CD4-positive, alpha-beta T cell treated with Interleukin-4 for 4 hours (primary cell): Measurements from ENCODE around the gene NR2F6.

ENCODE experiments used
- DNase-seq: peaks from one replicate; pipeline ENCODE4 v3.0.0-alpha.2; 2020

Gene NR2F6

GRCh38 chr19:17237747-17238706 lies 7.7 kb downstream of the NR2F6 start:
- DNase-seq = no peak

DNA sequence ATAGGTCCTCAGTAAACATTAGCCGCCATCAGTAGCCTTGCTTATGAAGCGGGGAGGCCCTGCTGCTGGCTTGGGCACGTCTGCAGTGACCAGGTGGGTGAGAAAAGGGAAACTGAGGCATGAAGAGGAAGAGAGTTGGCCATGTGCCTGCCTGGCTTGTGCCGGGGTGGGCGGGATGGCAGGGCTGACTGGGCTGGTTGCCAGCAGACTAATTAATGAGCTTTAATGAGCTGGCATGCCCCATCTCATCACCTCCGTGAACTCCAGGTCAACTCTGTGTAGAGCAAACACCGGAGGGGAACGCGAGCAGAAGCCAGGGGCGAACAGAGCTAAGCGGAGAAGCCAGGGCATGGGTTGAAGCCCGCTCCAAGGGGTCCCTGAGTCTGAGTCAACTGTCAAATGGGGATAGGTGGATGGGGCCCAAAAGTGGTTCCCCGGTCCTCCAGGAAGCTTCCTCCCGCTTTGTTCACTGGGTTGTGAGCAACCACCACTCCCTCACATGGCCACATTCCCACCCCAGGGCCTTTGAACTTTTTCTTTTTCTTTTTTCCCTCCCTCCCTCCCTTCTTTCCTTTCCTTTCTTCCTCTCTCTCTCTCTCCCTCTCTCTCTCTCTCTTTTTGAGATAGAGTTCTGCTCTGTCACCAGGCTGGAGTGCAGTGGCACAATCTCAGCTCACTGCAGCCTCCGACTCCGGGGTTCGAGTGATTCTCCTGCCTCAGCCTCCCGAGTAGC lies 8.7 kb downstream of the NR2F6 start:
- DNase-seq = no peak

- no peak for DNase-seq
These were observed 9.5 kb downstream of the NR2F6 start for GRCh38 chr19:17235971-17236777.

GRCh38 chr19:17235300-17235970 lies 10.3 kb downstream of the NR2F6 start:
- DNase-seq = peak; percentile 67

DNA sequence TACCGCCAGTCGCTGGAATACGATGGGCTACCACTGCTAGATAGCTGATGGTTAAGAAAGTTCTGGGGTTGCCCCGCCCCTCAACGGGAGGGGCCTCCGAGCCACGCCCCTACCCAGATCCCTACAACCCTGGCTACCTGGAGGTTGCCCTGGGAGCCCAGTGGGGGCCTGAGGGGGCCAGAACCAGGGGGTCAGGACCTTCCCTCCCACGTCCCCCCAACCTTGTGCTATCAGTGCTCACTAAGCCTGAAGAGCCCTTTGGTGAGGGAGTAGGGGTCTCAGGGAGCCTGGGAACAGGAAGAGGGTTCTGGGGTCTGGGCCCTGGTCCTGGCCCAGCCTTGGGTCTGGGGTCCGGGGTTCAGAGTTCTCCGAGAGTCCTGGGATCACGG lies 10.8 kb downstream of the NR2F6 start:
- peak; percentile 38 for DNase-seq

DNA sequence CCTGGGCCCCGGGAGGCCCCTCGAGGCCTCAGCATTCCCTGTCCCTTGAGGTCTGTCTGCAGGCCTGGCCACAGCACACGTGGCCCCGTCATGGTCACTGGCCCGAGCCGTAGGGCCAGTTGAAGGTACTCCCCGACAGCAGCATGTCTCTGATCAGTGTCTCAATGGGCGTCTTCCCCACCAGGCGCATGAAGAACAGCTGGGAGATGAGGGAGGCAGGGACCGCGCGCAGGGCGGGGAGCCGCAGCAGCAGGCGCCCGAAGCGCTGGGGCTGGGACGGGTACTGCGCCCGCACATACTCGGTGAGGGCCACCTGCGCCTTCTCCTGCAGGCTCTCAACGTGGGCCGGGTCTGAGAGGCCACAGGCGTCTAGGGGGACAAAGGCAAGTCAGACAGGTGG lies 13.5 kb downstream of the NR2F6 start:
- DNase-seq = no peak

- no peak for DNase-seq
These were observed 15.8 kb downstream of the NR2F6 start for GRCh38 chr19:17229890-17230289.

- DNase-seq = no peak
These were observed 17.8 kb downstream of the NR2F6 start for GRCh38 chr19:17227798-17228367.

GRCh38 chr19:17226002-17226933 lies 19.5 kb downstream of the NR2F6 start, which contains the start of gene OCEL1:
TSS of gene OCEL1 (plus strand) at chr19:17226226. CDS start at chr19:17226248, 22 bp downstream.
- peak; percentile 96 for DNase-seq

DNA sequence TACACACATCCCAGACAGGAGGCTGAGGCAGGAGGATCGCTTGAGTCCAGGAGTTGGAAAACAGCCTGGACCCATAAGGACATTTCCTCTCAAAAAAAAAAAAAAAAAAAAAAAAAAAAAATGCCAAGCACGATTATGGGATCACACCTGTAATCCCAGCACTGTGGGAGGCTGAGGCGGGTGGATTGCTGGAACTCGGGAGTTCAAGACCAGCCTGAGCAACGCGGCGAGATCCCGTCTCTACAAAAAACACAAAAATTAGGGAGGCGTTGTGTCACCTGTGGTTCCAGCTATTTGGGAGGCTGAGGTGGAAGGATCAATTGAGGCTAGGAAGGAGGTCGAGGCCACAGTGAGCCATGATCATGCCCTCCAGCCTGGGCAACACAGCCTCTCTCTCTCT lies 20.7 kb downstream of the NR2F6 start:
- DNase-seq = no peak

GRCh38 chr19:17220207-17220758 lies 25.4 kb downstream of the NR2F6 start:
- DNase-seq = peak; percentile 31

DNA sequence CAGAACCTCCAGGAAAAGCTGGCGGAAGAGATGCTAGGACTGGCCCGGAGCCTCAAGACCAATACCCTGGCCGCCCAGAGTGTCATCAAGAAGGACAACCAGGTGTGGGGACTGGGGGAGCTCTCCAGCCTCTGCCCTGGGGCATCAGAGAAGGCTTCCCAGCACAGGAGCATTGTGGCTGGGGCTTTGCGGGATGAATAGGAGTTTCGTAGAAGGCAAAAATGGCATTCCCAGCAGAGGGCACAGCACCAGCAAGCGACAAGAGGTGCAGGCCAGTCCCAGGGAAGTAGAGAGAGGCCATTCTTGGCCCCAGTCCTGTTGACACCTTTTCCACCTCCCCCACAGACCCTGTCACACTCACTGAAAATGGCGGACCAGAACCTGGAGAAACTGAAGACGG lies 26.4 kb downstream of the NR2F6 start:
- no peak for DNase-seq

DNA sequence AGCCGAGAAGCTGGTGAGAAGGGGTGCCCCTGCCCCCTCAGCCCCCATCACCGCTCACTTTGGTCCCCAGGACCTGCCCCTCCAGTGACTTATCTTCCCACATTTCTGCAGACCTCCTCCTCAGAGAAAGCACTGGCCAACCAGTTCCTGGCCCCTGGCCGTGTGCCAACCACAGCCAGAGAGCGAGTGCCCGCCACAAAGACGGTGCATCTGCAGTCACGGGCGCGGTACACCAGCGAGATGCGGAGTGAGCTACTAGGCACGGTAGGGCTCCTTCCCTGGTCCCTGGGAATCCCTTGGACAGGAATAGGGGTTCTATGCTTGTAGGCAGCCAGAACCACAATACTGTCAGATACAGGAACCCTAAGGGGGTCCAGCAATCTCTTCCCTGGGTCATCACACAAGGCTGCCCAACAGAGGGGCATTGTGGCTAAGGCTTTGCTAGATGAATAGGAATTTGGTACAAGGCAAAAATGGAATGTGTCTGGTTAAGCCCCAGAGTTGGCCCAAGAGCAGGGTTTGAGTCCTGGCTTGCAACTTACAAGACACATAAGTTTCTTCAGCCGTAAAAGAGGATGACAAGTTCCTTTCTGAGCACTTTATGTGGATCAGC lies 29.6 kb downstream of the NR2F6 start:
- no peak for DNase-seq

- DNase-seq = peak; percentile 90
These were observed 30.4 kb downstream of the NR2F6 start, which contains the start of gene USE1 for GRCh38 chr19:17215127-17215971. TSS of gene USE1 (plus strand) at chr19:17215357. CDS start at chr19:17215406, 49 bp downstream.

GRCh38 chr19:17214508-17215126 lies 31.1 kb downstream of the NR2F6 start:
- no peak for DNase-seq

DNA sequence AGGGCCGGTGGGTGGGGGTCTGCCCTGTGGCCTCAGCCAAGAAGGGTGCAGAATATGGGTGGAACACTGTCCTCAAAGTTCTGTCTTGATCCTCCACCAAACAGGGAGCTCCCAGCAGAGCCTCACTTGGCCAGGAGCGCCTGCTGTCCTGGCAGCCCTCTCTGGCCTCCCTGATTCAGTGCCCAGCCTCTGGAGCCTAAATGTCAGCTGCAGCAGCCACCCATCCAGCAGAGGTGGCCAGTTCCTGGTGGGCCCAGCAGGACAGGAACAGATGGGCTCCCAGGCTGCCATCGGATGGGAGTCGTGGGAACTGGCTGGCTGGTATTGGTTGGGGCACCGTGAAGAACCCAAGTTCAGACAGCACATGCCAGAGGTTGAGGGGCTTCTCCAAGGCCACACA lies 32.4 kb downstream of the NR2F6 start:
- no peak for DNase-seq

GRCh38 chr19:17211547-17212446 lies 33.9 kb downstream of the NR2F6 start:
- no peak for DNase-seq
